Breast epithelium (tissue), 4 donors: ENCODE results near the gene CCDC172. TPM values are rescaled to one million over a fixed set of nuclear protein-coding genes. Genes with fewer than 3 reads are reported as not detected.

ENCODE experiments used
- DNase-seq, 2 donors: peaks; one replicate each; pipeline ENCODE4 v3.0.0-alpha.2; 2019; ENCODE audit warnings: low spot score in 2 of 2
- H3K27ac ChIP-seq, 2 donors: fragments of 200-600 bp; sonication (generic) in 1 of 2; one replicate each; pipeline ENCODE4 v1.5.1; 2016 to 2019; ENCODE audit warnings: mild to moderate bottlenecking in 1 of 2
- H3K27me3 ChIP-seq, 2 donors: fragments of 200-600 bp; sonication (generic) in 1 of 2; one replicate each; pipeline versions ENCODE4 v1.5.1 to v1.6.0; 2017 to 2019; ENCODE audit warnings: control low read depth in 1 of 2, mild to moderate bottlenecking in 1 of 2
- H3K36me3 ChIP-seq: fragments of 200-600 bp; one replicate; pipeline ENCODE4 v1.5.1; 2019
- H3K4me1 ChIP-seq, 2 donors: fragments of 200-600 bp; sonication (generic); one replicate each; pipeline ENCODE4 v1.5.1; 2016 to 2019; ENCODE audit warnings: control low read depth in 1 of 2
- H3K4me3 ChIP-seq, 3 donors: fragments of 200-600 bp; sonication (generic); 1 replicate in 2 of 3; 2 replicates in 1 of 3; pipeline ENCODE4 v1.5.1; 2016 to 2019; ENCODE audit warnings: mild to moderate bottlenecking in 3 of 3, moderate library complexity in 2 of 3
- H3K9me3 ChIP-seq, 2 donors: fragments of 200-600 bp; sonication (generic) in 1 of 2; one replicate each; pipeline ENCODE4 v1.5.1; 2016 to 2019; ENCODE audit warnings: control low read depth in 1 of 2
- CTCF ChIP-seq, 3 donors: fragments of 450-650 bp; IDR thresholded peaks; one replicate each; pipeline ENCODE4 v1.5.1; 2016 to 2017; ENCODE audit warnings: antibody characterized with exemption in 3 of 3, mild to moderate bottlenecking in 3 of 3, moderate library complexity in 3 of 3
- POLR2A ChIP-seq: fragments of 450-650 bp; IDR thresholded peaks from one replicate; pipeline ENCODE4 v1.6.1; 2016; ENCODE audit warnings: antibody characterized with exemption, mild to moderate bottlenecking, moderate library complexity
- POLR2AphosphoS5 ChIP-seq, 3 donors: sonication (generic); formaldehyde crosslinking; IDR thresholded peaks; one replicate each; pipeline ENCODE4 v1.6.1; 2017; ENCODE audit warnings: antibody characterized with exemption in 3 of 3
- intact Hi-C: fragments of 100-400 bp; cut with DNase I; formaldehyde crosslinking; loops from one replicate; pipeline ENCODE4 v1.15.1; 2023; ENCODE audit warnings: low total_unique reads
- total RNA-seq, 3 donors: library from RNA; depleted of rRNA; stranded (reverse); fragments of >200 nt; gene quantifications; one replicate each; pipeline ENCODE4 v1.1.0, GENCODE V29; 2016

CCDC172 gene
- total RNA-seq, 3 donors from 2014 or later = not detected

GRCh38 chr10:116311706-116312490 lies 12.3 kb upstream of the CCDC172 start:
- no peaks in the 10 kb centered on the region for H3K4me1 ChIP-seq
- intact Hi-C loops = no loop called here
- H3K27me3 ChIP-seq = no peaks in the 10 kb centered on the region
- no peaks in the 10 kb centered on the region for H3K9me3 ChIP-seq
- H3K27ac ChIP-seq = no peak overlapping the region
- no peak overlapping the region for H3K4me3 ChIP-seq
- no peak for DNase-seq
- H3K36me3 ChIP-seq = no peaks in the 10 kb centered on the region
- TF ChIP-seq CTCF (IDR thresholded peaks at IDR 0.05) (no peak), POLR2AphosphoS5 (IDR thresholded peaks at IDR 0.05) (no peak), POLR2A (no peak)

- Histone ChIP-seq H3K36me3 (no peaks in the 10 kb centered on the region), H3K27me3 (no peaks in the 10 kb centered on the region), H3K27ac (no peak overlapping the region), H3K4me3 (no peak overlapping the region), H3K4me1 (no peaks in the 10 kb centered on the region), H3K9me3 (no peaks in the 10 kb centered on the region)
- intact Hi-C loops = no loop called here
- TF ChIP-seq POLR2A (no peak), POLR2AphosphoS5 (IDR thresholded peaks at IDR 0.05) (no peak), CTCF (IDR thresholded peaks at IDR 0.05) (no peak)
- no peak for DNase-seq
These were observed 11.7 kb upstream of the CCDC172 start for GRCh38 chr10:116312548-116312947.

GRCh38 chr10:116316503-116316902 lies 7.7 kb upstream of the CCDC172 start:
- H3K9me3 ChIP-seq = no peaks in the 10 kb centered on the region
- no peaks in the 10 kb centered on the region for H3K27me3 ChIP-seq
- no peak for DNase-seq
- no peaks in the 10 kb centered on the region for H3K4me1 ChIP-seq
- TF ChIP-seq POLR2AphosphoS5 (IDR thresholded peaks at IDR 0.05) (no peak), CTCF (IDR thresholded peaks at IDR 0.05) (no peak), POLR2A (no peak)
- no peak overlapping the region for H3K27ac ChIP-seq
- H3K36me3 ChIP-seq = no peaks in the 10 kb centered on the region
- no peak overlapping the region for H3K4me3 ChIP-seq
- intact Hi-C loops = no loop called here

GRCh38 chr10:116324951-116325635 lies 845 bp downstream of the CCDC172 start:
- no peak overlapping the region for H3K4me3 ChIP-seq
- TF ChIP-seq POLR2A = no peak
- H3K27ac ChIP-seq = no peak overlapping the region
- peaks cover 0 to 4% of the 10 kb centered on the region in 2 donors for H3K27me3 ChIP-seq
- no peaks in the 10 kb centered on the region for H3K36me3 ChIP-seq
- no peaks in the 10 kb centered on the region for H3K9me3 ChIP-seq
- intact Hi-C loops = no loop called here
- no peak for DNase-seq
- H3K4me1 ChIP-seq = no peaks in the 10 kb centered on the region

GRCh38 chr10:116325987-116326386 lies 1.7 kb downstream of the CCDC172 start:
- H3K4me1 ChIP-seq = no peaks in the 10 kb centered on the region
- no peak overlapping the region for H3K4me3 ChIP-seq
- intact Hi-C loops = no loop called here
- H3K27ac ChIP-seq = no peak overlapping the region
- no peak for DNase-seq
- peaks cover 0 to 4% of the 10 kb centered on the region in 2 donors for H3K27me3 ChIP-seq
- H3K9me3 ChIP-seq = no peaks in the 10 kb centered on the region
- TF ChIP-seq POLR2AphosphoS5 (IDR thresholded peaks at IDR 0.05) = no peak
- no peak for TF ChIP-seq CTCF (IDR thresholded peaks at IDR 0.05)
- TF ChIP-seq POLR2A = no peak
- H3K36me3 ChIP-seq = no peaks in the 10 kb centered on the region
